Adrenal gland (tissue), 5 donors: Measurements from ENCODE around the gene SLC7A6.

ENCODE experiments used
- POLR2A ChIP-seq, 2 donors: fragments of 450-650 bp; IDR thresholded peaks; one replicate each; pipeline ENCODE4 v1.6.1; 2017; ENCODE audit warnings: antibody characterized with exemption in 2 of 2, mild to moderate bottlenecking in 2 of 2, moderate library complexity in 1 of 2
- TF ChIP-seq, protein P1 (sequence below), 6 experiments: fragments of 450-650 bp in 4 of 6; fragments of 200-600 bp in 2 of 6; sonication (generic) in 1 of 6; IDR thresholded peaks; 1 replicate in 5 of 6; 2 replicates in 1 of 6; pipeline versions ENCODE4 v1.5.1 to v1.8.0; 2016 to 2021; ENCODE audit warnings: antibody characterized with exemption in 6 of 6, mild to moderate bottlenecking in 2 of 6, moderate library complexity in 1 of 6
- donor health status: DM: no; HTN: no; CAD: no.

DNA sequence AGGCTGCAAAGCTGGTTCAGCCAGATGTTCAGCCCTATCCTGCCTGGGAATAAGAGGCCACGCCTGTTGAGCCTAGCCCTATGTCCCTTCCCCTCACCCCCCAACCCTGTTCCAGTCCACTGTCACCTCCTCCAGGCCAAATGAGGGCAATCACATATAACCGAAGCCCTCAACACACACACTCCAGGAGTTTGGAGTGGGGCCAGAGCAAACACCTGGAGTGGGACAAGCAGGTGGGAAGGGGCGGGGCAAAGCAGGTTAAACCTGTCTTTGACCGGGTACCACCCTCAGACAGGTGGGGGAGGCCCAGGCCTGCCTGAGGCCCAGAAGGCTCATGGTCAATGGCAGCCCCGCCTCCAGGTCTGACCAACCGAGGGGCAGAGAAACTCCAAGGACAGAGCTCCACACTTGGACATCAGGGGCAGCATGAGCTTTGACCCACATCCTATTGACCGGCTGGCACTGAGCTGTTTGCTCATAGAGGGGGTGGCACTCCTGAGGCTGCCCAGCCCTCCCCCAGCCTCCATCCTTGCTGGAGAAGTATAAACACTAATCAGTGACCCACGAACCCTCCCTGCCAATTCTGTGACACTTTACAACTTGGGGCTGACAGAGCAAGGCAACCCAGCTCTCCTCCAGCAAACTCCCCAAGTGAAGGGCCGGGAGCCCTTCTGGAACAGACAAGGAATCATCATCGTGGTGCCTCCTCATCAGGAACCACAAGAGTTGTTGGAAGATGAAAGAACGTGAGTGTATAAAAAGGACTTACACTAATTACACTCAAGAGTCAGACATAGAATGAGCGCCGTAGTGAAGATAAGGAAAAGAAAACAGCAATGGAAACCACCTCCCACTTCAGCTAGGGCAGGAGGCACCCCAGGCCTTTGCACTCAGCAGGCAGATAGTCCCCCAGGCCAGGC is 29.9 kb upstream of the SLC7A6 start:
- TF ChIP-seq, protein P1, sequence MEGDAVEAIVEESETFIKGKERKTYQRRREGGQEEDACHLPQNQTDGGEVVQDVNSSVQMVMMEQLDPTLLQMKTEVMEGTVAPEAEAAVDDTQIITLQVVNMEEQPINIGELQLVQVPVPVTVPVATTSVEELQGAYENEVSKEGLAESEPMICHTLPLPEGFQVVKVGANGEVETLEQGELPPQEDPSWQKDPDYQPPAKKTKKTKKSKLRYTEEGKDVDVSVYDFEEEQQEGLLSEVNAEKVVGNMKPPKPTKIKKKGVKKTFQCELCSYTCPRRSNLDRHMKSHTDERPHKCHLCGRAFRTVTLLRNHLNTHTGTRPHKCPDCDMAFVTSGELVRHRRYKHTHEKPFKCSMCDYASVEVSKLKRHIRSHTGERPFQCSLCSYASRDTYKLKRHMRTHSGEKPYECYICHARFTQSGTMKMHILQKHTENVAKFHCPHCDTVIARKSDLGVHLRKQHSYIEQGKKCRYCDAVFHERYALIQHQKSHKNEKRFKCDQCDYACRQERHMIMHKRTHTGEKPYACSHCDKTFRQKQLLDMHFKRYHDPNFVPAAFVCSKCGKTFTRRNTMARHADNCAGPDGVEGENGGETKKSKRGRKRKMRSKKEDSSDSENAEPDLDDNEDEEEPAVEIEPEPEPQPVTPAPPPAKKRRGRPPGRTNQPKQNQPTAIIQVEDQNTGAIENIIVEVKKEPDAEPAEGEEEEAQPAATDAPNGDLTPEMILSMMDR (IDR thresholded peaks at IDR 0.05) = no peak
- TF ChIP-seq POLR2A (IDR thresholded peaks at IDR 0.05) = no peak
